Activated CD8-positive, alpha-beta memory T cell treated with anti-CD3 and anti-CD28 coated beads, Interleukin-2, amount 50 U/mL, for 1 hour (primary cell): ENCODE results near the gene MRPL57.
"Not testable (repeated sequence)": the region's sequence is repeated elsewhere in the genome, so short reads cannot be mapped to it uniquely, and the experiment has no call there.

Experiments used
- DNase-seq: peaks from one replicate; pipeline ENCODE4 v3.0.0-alpha.2; 2020; ENCODE audit errors: extremely low read depth

Gene MRPL57

GRCh38 chr13:21176215-21176981, at the start of gene MRPL57, which contains the start of gene SKA3:
Gene MRPL57 (plus strand): TSS chr13:21176658. CDS start chr13:21176917, 259 bp downstream.
Gene SKA3 (minus strand): TSS chr13:21176552. CDS start chr13:21176477, 75 bp downstream.
- peak; percentile 73 for DNase-seq

GRCh38 chr13:21130116-21130515, 46.3 kb upstream of the MRPL57 start:
- DNase-seq: no peak

- DNase-seq: no peak
These were observed 43.4 kb upstream of the MRPL57 start for GRCh38 chr13:21133077-21133476.

- no peak for DNase-seq
These were observed 42.0 kb upstream of the MRPL57 start for GRCh38 chr13:21134475-21134874.

- DNase-seq: not testable (repeated sequence)
These were observed 40.6 kb upstream of the MRPL57 start for GRCh38 chr13:21135833-21136232.

GRCh38 chr13:21137696-21138095, 38.8 kb upstream of the MRPL57 start:
- DNase-seq: no peak

GRCh38 chr13:21138561-21138960, 37.9 kb upstream of the MRPL57 start:
- DNase-seq: no peak

- no peak for DNase-seq
These were observed 37.1 kb upstream of the MRPL57 start for GRCh38 chr13:21139374-21139773.

- DNase-seq: no peak
These were observed 33.7 kb upstream of the MRPL57 start for GRCh38 chr13:21142766-21143165.

GRCh38 chr13:21147827-21148226, 28.6 kb upstream of the MRPL57 start:
- no peak for DNase-seq

GRCh38 chr13:21148557-21149258, 27.8 kb upstream of the MRPL57 start:
- DNase-seq: no peak

GRCh38 chr13:21149568-21149967, 26.9 kb upstream of the MRPL57 start:
- no peak for DNase-seq

- DNase-seq: no peak
These were observed 26.4 kb upstream of the MRPL57 start for GRCh38 chr13:21150013-21150412.

- DNase-seq: no peak
These were observed 24.1 kb upstream of the MRPL57 start for GRCh38 chr13:21152251-21152899.

GRCh38 chr13:21164631-21165030, 11.8 kb upstream of the MRPL57 start:
- DNase-seq: no peak

- not testable (repeated sequence) for DNase-seq
These were observed 10.9 kb upstream of the MRPL57 start for GRCh38 chr13:21165606-21166005.

GRCh38 chr13:21171420-21171819, 5.0 kb upstream of the MRPL57 start:
- no peak for DNase-seq

GRCh38 chr13:21173767-21174166, 2.7 kb upstream of the MRPL57 start:
- not testable (repeated sequence) for DNase-seq

- DNase-seq: no peak
These were observed 723 bp upstream of the MRPL57 start for GRCh38 chr13:21175656-21176214.

GRCh38 chr13:21176982-21177284, 475 bp downstream of the MRPL57 start:
- DNase-seq: no peak

GRCh38 chr13:21181671-21182070, 5.2 kb downstream of the MRPL57 start:
- no peak for DNase-seq

- DNase-seq: not testable (repeated sequence)
These were observed 10.0 kb downstream of the MRPL57 start for GRCh38 chr13:21186410-21186809.
